NCI-H2107 (cell line): ENCODE results near the gene GINS3.
A peak's percentile ranks its signal among the peaks of the same experiment; 100 is the strongest.

Experiments
- DNase-seq: peaks from one replicate; lab custom pipeline; 2025; lab: John Stamatoyannopoulos, UW

GINS3 gene

DNA sequence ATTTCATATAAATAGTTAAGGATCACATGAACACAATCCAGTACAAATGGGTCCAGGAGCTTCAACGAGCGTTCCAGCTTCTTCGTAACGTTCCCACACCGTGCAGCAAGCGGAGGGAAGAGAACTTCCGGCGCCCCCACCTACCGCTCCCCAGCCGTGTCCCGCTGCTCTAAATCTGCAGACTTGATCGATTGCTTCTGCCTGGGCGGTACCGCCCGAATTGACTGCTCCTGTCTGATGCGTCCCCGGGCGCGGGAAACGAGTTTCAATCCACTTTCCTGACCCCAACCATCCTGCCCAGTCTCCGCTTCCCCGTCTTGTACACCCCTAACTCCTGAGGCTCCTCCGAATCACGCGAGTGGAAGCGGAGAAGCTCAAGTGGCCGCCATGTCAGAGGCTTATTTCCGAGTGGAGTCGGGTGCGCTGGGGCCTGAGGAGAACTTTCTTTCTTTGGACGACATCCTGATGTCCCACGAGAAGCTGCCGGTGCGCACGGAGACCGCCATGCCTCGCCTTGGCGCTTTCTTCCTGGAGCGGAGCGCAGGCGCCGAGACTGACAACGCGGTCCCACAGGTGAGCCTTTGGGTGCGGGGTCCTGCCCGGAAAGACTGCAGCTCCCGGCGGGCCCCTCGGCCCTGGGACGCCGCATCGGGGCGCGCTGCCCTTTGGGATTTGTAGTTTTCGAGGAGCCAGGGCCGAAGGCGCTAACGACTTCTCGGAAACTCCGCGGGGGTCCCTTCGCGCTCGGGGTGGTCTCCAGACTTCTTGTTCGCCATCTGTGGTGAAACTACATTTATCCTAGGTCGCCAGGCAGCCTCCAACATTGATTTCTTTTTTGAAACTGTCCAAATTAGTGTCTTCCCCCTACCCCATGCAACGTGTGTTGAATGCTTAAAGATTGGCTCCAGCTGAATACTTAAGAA, at the start of gene GINS3:
Gene GINS3, plus strand, starts transcription at position 257 of the 923 bp plus-strand sequence. Its CDS starts 131 bp downstream, at position 388.
- DNase-seq, result peak; percentile 80

DNA sequence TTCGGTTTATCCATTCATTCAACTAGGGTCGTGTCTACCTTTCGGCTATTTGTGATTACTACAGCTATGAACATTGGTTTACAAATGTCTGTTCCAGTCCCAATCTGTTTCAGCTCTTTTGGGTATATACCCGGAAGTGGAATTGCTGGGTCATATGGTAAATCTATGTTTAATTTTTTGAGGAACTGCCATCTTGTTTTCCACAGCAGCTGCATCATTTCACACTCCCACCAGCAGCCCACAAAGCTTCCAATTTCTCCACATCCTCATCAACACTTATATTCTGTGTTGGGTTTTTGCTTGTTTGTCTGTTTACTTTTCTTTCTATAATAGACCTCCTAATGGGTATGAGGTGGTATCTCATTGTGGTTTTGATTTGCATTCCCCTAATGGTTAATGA, 48.7 kb upstream of the GINS3 start:
- DNase-seq, result no peak

DNA sequence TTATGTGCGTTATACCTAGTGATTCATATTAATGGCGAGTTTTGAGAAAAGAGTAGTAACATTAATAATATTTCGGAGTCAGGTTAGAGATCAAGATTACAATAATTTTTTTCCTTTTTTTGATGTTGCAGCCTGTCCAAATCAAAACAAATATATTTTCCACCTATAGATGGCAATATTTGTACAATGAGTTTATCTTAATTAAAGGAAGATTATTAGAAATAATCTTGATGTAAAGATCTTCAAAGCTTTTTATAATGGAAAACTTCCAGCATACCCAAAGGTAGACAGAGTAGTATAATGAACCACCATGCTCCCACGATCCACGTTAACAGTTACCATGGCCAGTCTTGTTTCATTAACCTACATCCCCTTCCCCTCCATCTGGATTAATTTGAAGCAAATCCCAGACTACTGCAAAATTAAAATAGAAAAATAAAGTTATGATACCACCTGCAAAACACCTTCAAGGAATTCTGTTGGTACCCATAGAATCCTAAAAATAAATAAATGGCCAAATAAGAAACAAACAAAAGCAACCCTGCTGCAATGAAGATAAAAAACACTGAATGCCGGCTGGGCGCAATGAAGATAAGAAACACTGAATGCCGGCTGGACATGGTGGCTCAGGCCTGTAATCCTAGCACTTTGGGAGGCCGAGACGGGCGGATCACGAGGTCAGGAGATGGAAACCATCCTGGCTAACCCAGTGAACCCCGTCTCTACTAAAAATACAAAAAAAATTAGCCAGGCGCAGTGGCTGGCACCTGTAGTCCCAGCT, 46.5 kb upstream of the GINS3 start:
- no peak for DNase-seq

DNA sequence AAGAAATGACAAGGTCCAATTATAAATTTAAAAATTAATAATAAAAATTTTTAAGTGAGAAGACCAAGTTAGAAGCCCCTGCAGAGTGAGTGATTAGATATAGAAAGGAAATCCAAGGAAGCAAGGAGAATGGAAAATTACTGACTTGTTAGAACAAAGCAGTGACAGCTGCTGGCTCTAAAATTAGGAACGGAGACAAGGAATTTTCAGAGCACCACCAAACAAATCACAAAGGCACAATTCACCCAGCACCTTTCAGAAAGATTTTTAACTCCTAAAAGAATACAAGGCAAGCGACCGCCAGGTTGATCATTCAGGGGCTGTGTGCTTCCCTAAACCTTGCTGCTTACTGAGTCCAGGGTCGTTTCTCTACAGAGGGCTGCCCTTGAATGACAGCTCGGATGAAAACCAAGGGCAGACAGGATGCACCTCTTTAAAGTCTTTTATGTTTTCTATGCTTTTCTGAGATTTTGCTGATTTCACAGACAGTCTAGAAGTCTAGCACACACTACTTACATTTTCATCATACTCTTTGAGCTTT, 45.4 kb upstream of the GINS3 start:
- no peak for DNase-seq

DNA sequence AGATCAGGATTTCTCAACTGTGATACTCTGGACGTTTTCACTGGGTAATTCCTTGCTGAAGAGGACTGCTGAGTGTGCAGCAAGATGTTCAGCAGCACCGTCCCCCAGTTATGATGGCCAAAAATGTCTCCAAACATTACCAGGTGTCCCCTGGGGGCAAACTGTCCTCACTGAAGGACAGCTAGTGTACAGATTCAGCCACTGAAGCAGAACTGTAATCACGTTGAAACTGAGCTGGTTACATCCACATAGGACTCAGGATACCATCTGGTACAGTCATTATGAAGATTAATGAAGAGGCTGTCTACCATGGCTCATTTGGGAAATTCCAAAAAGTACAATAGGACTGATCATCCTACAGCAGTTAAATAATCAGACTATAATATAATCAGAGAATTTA, 43.3 kb upstream of the GINS3 start:
- no peak for DNase-seq

DNA sequence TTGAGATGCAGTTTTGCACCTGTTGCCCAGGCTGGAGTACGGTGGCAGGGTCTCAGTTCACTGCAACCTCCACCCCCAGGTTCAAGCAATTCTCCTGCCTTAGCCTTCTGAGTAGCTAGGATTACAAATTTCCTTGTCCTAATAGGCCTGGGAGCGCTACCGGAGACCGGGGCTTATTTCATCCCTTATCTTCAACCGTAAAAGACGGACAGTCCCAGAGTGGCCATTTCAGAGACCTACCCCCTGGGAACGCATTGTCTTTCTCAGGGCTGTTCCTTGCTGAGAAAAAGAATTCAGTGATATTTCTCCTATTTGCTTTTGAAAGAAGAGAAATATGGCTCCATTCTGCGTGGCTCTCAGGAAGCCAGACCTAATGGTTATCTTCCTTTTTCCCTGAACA, 39.6 kb upstream of the GINS3 start:
- DNase-seq, result no peak

DNA sequence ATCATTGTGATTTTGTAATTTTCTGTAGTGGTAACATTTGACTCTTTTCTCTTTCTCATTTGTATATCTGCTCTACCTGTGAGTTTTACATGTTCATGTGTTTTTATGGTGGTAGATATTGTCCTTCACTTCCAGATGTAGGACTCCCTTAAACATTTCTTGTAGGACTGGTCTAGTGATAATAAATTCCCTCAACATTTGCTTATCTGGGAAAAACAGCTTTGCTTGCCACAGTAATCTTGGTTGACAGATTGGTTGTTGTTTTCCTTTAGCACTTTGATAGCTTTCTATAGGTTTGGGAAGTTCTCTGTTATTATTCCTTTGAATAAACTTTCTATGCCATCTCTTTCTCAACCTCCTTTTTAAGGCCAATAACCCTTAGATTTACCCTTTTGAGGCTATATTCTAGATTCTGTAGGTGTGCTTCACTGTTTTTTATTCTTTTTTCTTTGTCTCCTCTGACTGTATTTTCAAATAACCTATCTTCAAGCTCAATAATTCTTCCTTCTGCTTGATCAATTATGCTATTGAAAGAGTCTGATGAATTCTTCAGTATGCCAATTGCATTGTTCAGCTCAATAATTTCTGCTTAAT, 32.1 kb upstream of the GINS3 start:
- no peak for DNase-seq

DNA sequence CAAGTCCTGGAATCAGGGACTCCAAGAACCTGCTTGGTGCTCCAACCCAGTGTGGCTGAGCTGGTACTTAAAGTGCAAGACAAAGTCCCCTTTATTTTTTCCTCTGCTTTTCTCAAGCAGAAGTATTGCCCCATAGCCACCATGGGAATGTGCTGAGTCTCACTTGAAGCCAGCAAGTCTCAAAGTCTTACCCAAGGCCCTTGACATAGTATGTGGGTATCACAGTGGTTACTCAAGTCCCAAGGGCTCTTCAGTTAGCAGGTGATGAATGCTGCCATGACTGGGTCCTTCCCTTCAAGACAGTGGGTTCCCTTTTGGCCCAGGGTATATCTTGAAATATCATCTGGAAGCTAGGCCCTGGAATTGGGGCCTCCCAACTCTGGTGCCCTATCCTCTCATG, 30.5 kb upstream of the GINS3 start:
- DNase-seq, result no peak

DNA sequence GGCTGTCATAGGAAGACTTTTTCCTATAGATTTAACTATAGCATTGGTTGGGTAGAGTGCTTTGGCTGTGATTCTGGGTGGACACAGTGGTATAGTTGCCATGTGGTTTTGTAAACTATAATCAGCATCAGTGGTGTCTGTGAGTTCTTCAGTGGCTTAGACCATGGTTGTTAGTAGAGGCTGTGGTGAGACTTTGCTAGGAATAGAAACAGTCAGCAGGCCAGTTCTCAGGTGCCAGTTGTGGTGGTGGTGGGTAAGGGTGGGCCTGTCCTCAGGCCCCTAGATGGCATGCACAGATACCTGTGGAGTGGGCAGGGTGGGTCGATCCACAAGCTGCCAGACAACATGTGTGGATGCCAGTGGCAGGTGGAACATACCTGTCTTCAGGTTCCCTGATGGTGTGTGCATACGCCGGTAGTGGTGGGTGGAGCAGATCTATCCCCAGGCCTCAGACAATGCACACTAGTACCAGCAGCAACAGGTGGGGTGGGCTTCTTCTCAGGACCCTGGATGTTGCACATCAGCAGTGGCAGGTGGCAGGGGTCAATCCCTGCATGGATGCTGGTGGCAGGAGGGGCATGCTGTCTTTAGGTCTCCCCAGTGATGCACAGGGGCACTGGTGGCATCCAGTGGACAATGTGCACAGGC, 28.4 kb upstream of the GINS3 start:
- no peak for DNase-seq

DNA sequence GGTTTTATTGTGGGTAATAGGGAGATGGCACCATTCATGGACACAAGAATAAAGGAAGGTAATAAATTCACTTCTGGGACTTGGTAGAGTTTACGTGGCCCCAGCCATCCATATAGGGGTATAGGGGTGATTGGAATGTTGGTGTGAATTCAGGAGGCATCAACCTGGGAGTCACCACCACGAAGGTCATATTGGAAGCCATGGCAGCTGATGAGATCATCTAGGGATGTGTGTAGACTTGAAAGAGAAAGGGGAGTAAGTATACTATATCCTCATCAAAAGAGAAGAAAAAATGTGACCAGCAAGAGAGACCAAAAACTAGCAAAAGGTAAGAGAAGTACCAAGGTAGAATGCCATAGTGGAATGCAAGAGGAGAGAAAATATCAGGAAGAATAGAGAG, 26.6 kb upstream of the GINS3 start:
- no peak for DNase-seq

DNA sequence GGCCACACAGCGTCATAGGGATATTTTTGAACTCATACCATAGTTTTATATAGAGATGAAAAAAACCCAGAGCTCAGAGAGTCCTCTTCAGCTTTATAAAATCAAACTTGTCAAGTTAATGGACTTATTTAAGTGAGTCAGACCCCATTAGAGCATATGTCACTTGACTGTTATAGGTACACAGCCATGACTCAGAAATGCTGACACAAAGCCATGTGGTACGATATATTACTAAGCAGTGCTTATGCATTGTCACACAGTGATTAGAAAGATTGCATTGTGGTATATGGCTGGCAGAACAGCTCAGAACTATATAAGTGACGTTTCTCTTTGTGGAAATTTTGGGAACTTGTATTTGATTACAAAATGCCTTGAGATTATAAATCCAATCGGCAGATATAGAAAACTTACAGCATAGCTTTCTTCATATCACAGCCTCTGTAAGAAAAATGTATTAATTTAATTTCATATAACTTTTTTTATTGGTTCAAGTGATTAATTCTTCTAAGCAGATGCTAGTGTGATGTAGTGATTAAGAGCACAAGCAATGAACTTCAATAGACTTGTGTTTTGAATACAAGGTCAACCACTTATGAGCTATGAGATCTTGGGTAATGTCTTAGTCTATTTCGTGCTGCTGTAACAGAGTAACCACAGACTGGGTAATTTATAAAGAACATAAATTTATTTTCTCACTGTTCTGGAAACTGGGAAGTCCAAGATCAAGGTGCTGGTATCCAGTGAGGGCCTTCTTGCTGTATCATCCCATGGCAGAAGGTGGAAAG, 25.8 kb upstream of the GINS3 start:
- DNase-seq, result no peak

DNA sequence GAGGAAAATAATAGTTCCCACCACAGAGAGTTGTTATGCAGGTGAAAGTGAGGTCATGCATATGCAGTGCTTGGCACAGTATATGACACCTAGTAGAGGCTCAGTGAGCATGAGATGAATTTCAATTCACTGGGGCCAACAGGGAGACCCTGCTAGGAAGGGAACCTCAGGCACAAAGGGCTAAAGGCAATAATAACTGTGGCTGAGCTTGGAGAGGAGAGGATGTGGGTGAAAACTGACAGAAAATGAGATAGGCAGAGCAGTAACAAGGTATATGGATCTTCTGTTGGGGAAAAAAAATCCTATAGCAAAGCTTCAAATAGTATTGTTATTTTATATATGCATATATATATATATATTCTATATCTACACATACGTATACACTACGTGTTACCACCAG, 25.0 kb upstream of the GINS3 start:
- no peak for DNase-seq

DNA sequence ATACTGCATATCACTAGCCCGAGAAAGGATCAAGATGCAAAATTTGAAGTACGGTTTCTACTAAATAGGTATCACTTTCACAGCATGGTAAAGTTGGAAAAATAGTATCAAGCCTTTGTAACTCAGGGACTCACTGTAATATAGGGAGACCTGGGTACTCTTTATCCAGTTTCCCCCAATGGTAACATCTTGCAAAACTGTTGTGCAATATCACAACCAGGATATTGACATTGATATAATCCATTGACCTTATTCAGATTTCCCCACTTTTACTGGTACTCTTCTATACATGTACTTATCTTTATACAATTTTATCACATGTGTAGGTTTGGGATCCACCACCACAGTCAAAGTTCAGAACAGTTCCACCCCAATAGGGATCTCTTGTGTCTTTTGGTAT, 20.4 kb upstream of the GINS3 start:
- no peak for DNase-seq

DNA sequence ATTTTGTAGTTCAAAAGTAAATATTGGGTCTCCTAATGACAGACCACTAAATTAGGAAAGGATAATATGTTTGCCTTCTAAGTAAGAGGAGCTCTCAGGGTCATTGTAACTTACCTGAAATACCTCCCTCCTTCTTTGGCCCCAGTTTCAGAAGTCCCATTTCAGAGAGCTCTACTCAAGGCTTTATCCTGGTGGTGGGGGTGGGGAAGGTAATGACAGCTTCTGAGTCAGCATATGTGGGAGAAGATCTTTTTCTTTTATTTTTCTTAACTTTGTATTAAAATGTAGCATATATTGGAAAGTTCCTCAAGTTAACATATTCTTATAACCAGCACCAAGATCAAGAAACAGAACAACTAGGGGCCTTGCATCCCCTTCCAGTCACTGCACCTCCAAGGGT, 16.9 kb upstream of the GINS3 start:
- DNase-seq, result no peak

DNA sequence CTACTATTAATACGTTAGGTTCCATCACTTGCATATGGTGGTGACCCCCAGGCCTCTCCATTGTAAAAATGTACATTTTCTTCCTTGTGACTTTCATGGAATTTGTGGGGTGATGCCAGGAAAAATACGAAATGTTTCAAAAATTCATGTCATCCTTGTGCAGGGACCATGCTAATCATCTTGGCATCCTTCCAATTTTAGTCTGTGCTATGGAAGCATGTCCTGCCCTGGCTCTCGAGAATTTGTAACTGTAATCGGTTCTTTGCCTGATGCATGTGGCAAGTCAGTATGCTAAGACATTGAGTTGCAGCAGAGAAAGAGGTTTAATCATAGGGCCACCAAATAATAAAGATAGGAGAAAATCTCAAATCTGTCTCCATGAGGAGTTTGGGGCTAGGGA, 14.3 kb upstream of the GINS3 start:
- no peak for DNase-seq

DNA sequence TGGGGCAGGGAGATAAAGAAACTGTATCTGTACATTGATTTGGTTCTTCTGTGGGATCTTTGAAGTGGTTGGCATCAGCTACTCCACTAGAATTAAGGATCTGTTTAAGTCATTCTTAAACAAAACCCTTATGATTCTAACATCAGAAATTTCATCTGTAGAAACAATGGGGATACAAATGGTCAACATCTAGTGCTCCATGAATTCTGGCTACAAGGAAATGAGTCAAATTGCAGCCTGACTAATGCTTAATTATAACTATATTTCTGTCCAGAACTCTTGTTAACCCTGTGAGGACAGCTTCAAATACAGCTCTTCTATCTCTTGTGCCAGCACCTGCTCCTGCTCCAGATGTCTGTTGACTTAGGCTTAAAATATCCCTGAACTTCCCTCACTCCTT, 13.9 kb upstream of the GINS3 start:
- no peak for DNase-seq

DNA sequence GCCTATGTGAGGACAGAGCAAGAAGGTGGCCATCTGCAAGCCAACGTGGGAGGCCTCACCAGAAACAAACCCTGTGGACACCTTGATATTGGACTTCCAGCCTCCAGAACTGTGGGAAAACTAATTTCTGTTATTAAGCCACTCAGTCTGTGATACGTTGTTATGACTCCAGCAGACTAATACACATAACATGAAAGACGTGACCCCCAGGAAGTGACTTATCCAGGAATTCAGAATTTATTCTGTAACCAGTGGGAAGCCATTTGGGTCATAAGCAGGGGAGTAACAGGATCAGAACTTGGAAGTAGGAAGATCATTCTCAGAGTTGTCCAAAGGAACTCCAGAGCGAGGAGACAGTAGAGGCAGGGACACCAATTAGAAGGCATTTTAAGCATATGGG, 12.5 kb upstream of the GINS3 start:
- no peak for DNase-seq

DNA sequence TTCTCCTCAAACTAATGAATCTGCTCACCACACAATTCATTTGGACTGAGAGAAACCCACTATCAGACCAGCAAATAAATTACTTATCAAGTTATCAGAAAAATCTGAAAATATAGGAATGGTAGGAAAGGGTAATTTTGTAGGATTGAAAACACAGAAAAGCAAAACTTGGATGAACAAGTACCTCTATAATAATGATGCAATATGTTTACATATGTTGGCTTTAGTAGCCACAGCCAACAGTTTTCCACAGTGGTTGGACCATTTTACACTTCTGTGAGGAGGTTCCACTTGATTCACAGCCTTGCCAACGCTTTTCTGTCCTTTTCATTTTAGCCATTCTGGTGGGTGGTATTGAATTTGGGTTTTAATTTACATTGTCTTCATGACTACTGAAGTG, 10.6 kb upstream of the GINS3 start:
- DNase-seq, result no peak

DNA sequence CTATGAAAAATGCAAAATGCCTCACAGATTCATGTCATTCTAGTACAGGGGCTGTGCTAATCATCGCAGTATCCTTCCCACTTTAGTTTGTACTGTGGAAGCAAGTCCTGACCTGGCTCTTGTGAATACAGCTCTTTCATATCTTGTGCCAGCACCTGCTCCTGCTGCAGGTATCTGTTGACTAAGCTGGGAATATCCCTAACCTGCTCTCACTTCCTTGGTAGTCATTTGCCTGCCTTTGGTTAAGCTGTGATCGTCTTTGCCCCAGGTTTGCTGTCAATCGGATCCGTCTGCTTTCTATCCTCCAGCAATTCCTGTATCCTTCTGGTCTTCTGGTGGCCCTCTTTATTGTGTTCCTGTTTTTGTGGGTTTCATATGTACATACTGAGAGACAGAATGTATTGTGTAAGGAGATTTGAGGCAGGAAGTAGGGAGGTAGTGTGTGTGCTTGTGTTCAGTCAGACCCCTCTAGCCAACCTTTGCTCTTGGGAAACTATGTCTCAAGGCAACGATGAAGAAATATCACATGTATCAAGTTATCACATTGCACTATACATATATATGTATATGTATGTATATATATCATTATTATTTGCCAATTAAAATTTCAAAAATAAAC, 7.7 kb upstream of the GINS3 start:
- no peak for DNase-seq

DNA sequence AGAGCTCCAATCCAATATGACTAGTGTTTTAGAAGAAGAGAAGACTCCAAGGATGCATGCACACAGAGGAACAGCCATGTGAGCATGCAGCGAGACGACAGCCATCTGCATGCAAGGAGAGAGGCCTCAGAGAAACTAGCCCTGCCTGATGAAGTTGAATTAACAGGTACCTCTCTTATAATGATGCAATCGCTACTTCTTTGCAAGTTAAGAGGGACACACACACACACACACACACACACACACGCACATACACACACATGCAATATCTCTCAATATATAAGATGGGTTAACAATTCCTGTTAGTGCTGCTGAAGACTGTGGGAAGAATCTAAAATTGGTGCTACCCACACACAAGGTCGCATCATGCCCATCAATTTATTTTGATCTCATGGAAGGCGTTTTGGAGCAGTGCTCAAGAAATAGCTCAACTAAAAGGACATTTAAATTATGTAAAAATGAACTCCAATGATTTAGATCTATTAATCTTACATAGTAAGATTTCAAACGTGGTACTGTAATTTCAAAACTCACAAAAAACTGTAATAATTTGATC, 7.0 kb upstream of the GINS3 start:
- DNase-seq, result no peak

DNA sequence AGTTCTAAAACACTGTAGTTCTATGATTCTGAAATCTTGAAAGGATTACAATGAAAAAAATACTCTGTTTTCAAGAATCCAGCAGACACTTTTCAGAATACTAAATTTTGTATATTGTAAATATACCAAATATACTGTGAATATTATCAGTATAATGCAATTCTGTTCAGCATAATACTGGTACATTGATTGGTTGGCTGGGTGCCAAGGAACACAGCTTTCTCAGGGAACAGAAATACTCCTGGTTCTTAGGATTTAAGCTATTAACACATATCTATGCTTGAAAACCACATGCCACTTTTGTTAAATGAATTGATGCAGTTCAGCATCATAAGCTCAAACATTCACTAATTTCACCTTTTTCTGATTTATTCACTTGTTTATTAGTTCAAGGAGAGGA, 2.5 kb upstream of the GINS3 start:
- DNase-seq, result no peak
